Panc1 (cell line): ENCODE data around the gene SLC6A20. TPM values are rescaled to one million over a fixed set of nuclear protein-coding genes. Genes with fewer than 3 reads are reported as not detected.

ENCODE experiments used
- ATAC-seq: fragments of 200-7000 bp; cut with Tn5 transposase; 2 replicates; pipeline ENCODE4 v1.9.1; 2020; ENCODE audit warnings: mild to moderate bottlenecking, moderate library complexity
- BruUV-seq: library from RNA; stranded (reverse); fragments of 400-500 nt; replicated peaks from 2 replicates; lab custom pipeline; 2021; lab: Mats Ljungman, UMichigan
- CTCF ChIA-PET: fragments of 300-600 bp; sonication (Branson Sonifier 250); formaldehyde crosslinking; loops from one replicate; lab custom pipeline; 2022; ENCODE audit warnings: antibody characterized with exemption; lab: Charles Lee
- POLR2A ChIA-PET: fragments of 300-600 bp; sonication (Branson Sonifier 250); formaldehyde crosslinking; loops from one replicate; lab custom pipeline; 2022; ENCODE audit warnings: antibody characterized with exemption; lab: Charles Lee
- DNase-seq: peaks from one replicate; pipeline ENCODE4 v3.0.0-alpha.2; 2010; ENCODE audit warnings: low read depth, low spot score
- H3K27ac ChIP-seq: 2 replicates; pipeline ENCODE4 v1.5.1; 2011; ENCODE audit warnings: mild to moderate bottlenecking, low read length, inconsistent platforms
- H3K27me3 ChIP-seq: fragments of 200-500 bp; sonication (Bioruptor generic); 2 replicates; pipeline ENCODE4 v1.6.0; 2014; ENCODE audit warnings: low read length, inconsistent platforms; ENCODE audit not compliant: control insufficient read depth, insufficient read depth
- H3K36me3 ChIP-seq: fragments of 200-500 bp; sonication (Bioruptor generic); 2 replicates; pipeline ENCODE4 v1.5.1; 2014; ENCODE audit warnings: inconsistent platforms, mild to moderate bottlenecking, low read length, moderate library complexity; ENCODE audit not compliant: control insufficient read depth, insufficient read depth
- H3K4me1 ChIP-seq: 2 replicates; pipeline ENCODE4 v1.5.1; 2011; ENCODE audit warnings: inconsistent platforms, mild to moderate bottlenecking, low read length, moderate library complexity; ENCODE audit not compliant: control insufficient read depth, insufficient read depth
- H3K4me3 ChIP-seq, 2 experiments: 2 replicates each; pipeline ENCODE4 v1.5.1; 2011 to 2012; ENCODE audit warnings: low read depth in 2 of 2, low read length in 2 of 2, mild to moderate bottlenecking in 2 of 2, inconsistent platforms in 1 of 2, moderate library complexity in 1 of 2
- H3K9me3 ChIP-seq: fragments of 200-500 bp; sonication (Bioruptor generic); 2 replicates; pipeline ENCODE4 v1.5.1; 2014; ENCODE audit warnings: low read depth, mild to moderate bottlenecking, inconsistent platforms, low read length, moderate library complexity; ENCODE audit not compliant: control insufficient read depth, insufficient read depth
- POLR2AphosphoS5 ChIP-seq: IDR thresholded peaks from 2 replicates; pipeline ENCODE4 v1.6.1; 2012; ENCODE audit warnings: mild to moderate bottlenecking, low read depth, low read length, moderate library complexity
- SIN3A ChIP-seq: IDR thresholded peaks from 2 replicates; pipeline ENCODE4 v1.6.1; 2012; ENCODE audit warnings: low read depth, mild to moderate bottlenecking, low read length, moderate library complexity, borderline replicate concordance; ENCODE audit not compliant: insufficient read depth
- TCF7L2 ChIP-seq: IDR thresholded peaks from 2 replicates; pipeline ENCODE4 v1.6.1; 2011; ENCODE audit warnings: mild to moderate bottlenecking, low read depth, low read length, inconsistent platforms
- in situ Hi-C: cut with HindIII; loops from 2 replicates; pipeline ENCODE4 v1.10.0; 2016; ENCODE audit warnings: low sequenced_read_pairs, low pct_unique_long_range_greater_than_20kb
- intact Hi-C: fragments of 100-400 bp; cut with micrococcal nuclease; formaldehyde crosslinking; loops from one replicate; pipeline ENCODE4 v1.10.0; 2022; ENCODE audit not compliant: unreplicated experiment
- total RNA-seq: library from RNA; stranded (reverse); gene quantifications from one replicate; pipeline ENCODE4 v1.2.1, GENCODE V29; 2021; ENCODE audit not compliant: unreplicated experiment
- TF ChIP-seq, protein P1 (sequence below), 2 experiments: IDR thresholded peaks; 2 replicates each; pipeline ENCODE4 v1.6.1; 2011 to 2012; ENCODE audit warnings: low read depth in 2 of 2, control low read depth in 1 of 2, low read length in 1 of 2, mild to moderate bottlenecking in 1 of 2, moderate library complexity in 1 of 2; ENCODE audit not compliant: insufficient read depth in 1 of 2
- TF ChIP-seq, protein P2 (sequence below): fragments of 450-650 bp; IDR thresholded peaks from 2 replicates; pipeline ENCODE4 v1.5.1; 2017; ENCODE audit warnings: mild to moderate bottlenecking

SLC6A20 gene
- total RNA-seq, 1 experiment from 2014 or later = 0.28 TPM

DNA sequence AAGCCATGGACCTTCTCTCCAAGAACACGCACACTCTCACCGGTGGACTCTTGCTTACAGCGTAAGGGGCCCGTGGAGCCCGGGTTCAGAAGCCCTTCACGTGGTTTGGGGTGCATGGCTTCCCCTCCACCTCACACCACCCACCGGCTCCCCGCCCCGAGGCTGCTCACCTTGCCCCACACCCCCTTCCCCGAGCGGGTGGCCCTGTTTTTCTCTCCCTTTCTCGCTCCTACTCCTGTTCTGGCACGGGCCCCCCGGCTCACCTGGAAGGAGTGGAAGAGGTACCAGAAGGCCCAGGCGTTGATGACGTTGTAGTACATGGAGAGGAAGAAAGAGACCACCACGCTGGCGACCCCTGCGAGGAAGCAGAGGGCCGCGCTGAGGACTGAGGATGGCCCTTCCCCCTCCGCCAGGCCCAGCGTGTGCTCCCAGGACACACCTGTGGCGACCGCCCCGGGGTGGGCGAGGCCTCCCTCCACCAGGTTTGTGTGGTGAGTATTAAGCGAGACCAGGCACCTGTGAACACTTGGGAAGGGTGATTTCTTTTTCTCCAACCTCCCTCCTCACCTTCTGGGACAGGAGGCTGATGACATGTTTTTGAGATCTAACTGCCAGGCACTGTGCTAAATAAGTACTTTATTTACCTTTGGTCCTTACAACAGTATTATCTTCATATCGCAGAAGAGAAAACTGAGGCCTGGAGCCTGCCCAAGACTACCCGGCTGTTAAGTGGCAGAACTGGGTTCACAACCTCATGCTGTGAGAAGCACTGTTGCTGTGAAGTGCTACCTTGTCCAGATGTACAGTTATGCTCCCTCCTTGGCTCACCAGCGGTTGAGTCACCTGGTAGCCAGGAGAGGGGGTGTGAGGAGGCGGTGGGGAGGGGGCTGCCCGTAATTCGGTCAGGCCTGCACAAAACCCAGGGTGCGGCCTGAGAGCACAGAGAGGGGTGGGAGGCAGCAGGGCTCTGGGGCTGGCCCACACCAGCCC, 16.3 kb downstream of the SLC6A20 start:
- no peak overlapping the region for H3K4me3 ChIP-seq
- no peaks in the 10 kb centered on the region for H3K27me3 ChIP-seq
- H3K4me1 ChIP-seq = no peaks in the 10 kb centered on the region
- in situ Hi-C loops (no loop called here), intact Hi-C loops (no loop called here)
- BruUV-seq = no TSS peak
- DNase-seq (no peak), ATAC-seq (no peak)
- TF ChIP-seq POLR2AphosphoS5 (no peak), TCF7L2 (no peak), SIN3A (no peak)
- TF ChIP-seq, protein P1, sequence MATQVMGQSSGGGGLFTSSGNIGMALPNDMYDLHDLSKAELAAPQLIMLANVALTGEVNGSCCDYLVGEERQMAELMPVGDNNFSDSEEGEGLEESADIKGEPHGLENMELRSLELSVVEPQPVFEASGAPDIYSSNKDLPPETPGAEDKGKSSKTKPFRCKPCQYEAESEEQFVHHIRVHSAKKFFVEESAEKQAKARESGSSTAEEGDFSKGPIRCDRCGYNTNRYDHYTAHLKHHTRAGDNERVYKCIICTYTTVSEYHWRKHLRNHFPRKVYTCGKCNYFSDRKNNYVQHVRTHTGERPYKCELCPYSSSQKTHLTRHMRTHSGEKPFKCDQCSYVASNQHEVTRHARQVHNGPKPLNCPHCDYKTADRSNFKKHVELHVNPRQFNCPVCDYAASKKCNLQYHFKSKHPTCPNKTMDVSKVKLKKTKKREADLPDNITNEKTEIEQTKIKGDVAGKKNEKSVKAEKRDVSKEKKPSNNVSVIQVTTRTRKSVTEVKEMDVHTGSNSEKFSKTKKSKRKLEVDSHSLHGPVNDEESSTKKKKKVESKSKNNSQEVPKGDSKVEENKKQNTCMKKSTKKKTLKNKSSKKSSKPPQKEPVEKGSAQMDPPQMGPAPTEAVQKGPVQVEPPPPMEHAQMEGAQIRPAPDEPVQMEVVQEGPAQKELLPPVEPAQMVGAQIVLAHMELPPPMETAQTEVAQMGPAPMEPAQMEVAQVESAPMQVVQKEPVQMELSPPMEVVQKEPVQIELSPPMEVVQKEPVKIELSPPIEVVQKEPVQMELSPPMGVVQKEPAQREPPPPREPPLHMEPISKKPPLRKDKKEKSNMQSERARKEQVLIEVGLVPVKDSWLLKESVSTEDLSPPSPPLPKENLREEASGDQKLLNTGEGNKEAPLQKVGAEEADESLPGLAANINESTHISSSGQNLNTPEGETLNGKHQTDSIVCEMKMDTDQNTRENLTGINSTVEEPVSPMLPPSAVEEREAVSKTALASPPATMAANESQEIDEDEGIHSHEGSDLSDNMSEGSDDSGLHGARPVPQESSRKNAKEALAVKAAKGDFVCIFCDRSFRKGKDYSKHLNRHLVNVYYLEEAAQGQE (IDR thresholded peaks at IDR 0.05; ENCODE audit: insufficient read depth in 1 of 2, low read depth in 2 of 2, low read length in 1 of 2) = no peak
- TF ChIP-seq, protein P2, sequence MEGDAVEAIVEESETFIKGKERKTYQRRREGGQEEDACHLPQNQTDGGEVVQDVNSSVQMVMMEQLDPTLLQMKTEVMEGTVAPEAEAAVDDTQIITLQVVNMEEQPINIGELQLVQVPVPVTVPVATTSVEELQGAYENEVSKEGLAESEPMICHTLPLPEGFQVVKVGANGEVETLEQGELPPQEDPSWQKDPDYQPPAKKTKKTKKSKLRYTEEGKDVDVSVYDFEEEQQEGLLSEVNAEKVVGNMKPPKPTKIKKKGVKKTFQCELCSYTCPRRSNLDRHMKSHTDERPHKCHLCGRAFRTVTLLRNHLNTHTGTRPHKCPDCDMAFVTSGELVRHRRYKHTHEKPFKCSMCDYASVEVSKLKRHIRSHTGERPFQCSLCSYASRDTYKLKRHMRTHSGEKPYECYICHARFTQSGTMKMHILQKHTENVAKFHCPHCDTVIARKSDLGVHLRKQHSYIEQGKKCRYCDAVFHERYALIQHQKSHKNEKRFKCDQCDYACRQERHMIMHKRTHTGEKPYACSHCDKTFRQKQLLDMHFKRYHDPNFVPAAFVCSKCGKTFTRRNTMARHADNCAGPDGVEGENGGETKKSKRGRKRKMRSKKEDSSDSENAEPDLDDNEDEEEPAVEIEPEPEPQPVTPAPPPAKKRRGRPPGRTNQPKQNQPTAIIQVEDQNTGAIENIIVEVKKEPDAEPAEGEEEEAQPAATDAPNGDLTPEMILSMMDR = no peak
- no peaks in the 10 kb centered on the region for H3K36me3 ChIP-seq
- ChIA-PET POLR2A (no interaction called here), CTCF (no interaction called here)
- H3K27ac ChIP-seq = no peak overlapping the region
- no peaks in the 10 kb centered on the region for H3K9me3 ChIP-seq

DNA sequence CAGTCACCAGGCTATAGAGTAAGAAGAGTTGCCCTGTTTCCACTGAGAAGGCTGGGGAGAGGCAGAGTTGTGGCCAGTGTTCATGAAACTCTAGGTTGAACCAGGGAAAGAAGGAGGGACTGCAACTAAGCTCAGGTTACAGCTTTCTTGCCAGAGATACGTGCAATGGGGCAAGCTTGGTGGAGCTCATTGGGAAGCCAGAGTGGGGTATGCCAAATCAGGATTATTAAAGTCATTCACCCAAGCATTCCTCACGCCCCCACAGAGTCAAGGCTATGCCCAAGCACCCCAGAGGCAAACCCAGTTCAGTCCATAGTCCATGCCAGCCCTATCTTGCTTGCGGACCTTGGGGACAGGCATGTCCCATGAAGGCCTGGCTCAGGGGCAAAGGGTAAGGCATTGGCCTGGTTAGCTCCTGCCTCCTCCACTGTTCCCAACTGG, 17.6 kb downstream of the SLC6A20 start:
- ChIA-PET CTCF (no interaction called here), POLR2A (no interaction called here)
- ATAC-seq (no peak), DNase-seq (no peak)
- intact Hi-C loops (no loop called here), in situ Hi-C loops (no loop called here)
- TF ChIP-seq TCF7L2 = no peak
- TF ChIP-seq, protein P2 = no peak
- TF ChIP-seq, protein P1 (IDR thresholded peaks at IDR 0.05; ENCODE audit: insufficient read depth in 1 of 2, low read depth in 2 of 2, low read length in 1 of 2) = no peak
- no peak for TF ChIP-seq POLR2AphosphoS5
- no peak for TF ChIP-seq SIN3A
- H3K36me3 ChIP-seq = no peaks in the 10 kb centered on the region
- no peaks in the 10 kb centered on the region for H3K4me1 ChIP-seq
- H3K27me3 ChIP-seq = no peaks in the 10 kb centered on the region
- H3K4me3 ChIP-seq = no peak overlapping the region
- H3K27ac ChIP-seq = no peak overlapping the region
- BruUV-seq = no TSS peak
- H3K9me3 ChIP-seq = no peaks in the 10 kb centered on the region
